CD14-positive monocyte (primary cell): ENCODE results near the gene CDK5RAP2. TPM values are rescaled to one million over a fixed set of nuclear protein-coding genes. Genes with fewer than 3 reads are reported as not detected.

ENCODE experiments used
- DNase-seq, 3 donors: peaks; one replicate each; pipeline ENCODE4 v3.0.0-alpha.2; 2011 to 2022
- H2AFZ ChIP-seq: 2 replicates; pipeline ENCODE4 v1.6.0; 2012; ENCODE audit warnings: mild to moderate bottlenecking, low read depth, low read length, inconsistent platforms; ENCODE audit not compliant: insufficient read depth, poor library complexity, severe bottlenecking
- H3K27ac ChIP-seq, 2 donors: 1 replicate in 1 of 2; 2 replicates in 1 of 2; pipeline ENCODE4 v1.5.1; 2012 to 2013; ENCODE audit warnings: low read length in 2 of 2, control low read depth in 1 of 2, inconsistent platforms in 1 of 2, low read depth in 1 of 2, mild to moderate bottlenecking in 1 of 2
- H3K27me3 ChIP-seq, 2 donors: one replicate each; pipeline versions ENCODE4 v1.6.0 to v1.6.1; 2011 to 2013; ENCODE audit warnings: low read length in 2 of 2; ENCODE audit not compliant: control insufficient read depth in 2 of 2, insufficient read depth in 2 of 2
- H3K36me3 ChIP-seq, 2 donors: replicated peaks in 1 of 2; 1 replicate in 1 of 2; 2 replicates in 1 of 2; pipeline versions ENCODE4 v1.5.1 to v1.6.1; 2012 to 2013; ENCODE audit warnings: low read length in 2 of 2, control low read depth in 1 of 2, inconsistent platforms in 1 of 2, mild to moderate bottlenecking in 1 of 2; ENCODE audit not compliant: insufficient read depth in 2 of 2, control insufficient read depth in 1 of 2
- H3K4me1 ChIP-seq, 2 donors: 1 replicate in 1 of 2; 2 replicates in 1 of 2; pipeline versions ENCODE4 v1.5.1 to v1.6.1; 2012 to 2013; ENCODE audit warnings: low read length in 2 of 2, control low read depth in 1 of 2, inconsistent platforms in 1 of 2, mild to moderate bottlenecking in 1 of 2, moderate library complexity in 1 of 2; ENCODE audit not compliant: insufficient read depth in 2 of 2, control insufficient read depth in 1 of 2
- H3K4me2 ChIP-seq: replicated peaks from 2 replicates; pipeline ENCODE3; 2012; ENCODE audit warnings: low read length, moderate library complexity, mild to moderate bottlenecking; ENCODE audit not compliant: poor library complexity, severe bottlenecking; ENCODE audit errors: extremely low read depth
- H3K4me3 ChIP-seq, 3 experiments: fragments of 200-600 bp in 1 of 3; sonication (generic) in 1 of 3; replicated peaks in 1 of 3; 1 replicate in 2 of 3; 2 replicates in 1 of 3; pipeline ENCODE4 v1.5.1; 2011 to 2013; ENCODE audit warnings: low read length in 3 of 3, mild to moderate bottlenecking in 3 of 3, control low read depth in 2 of 3, low read depth in 2 of 3, inconsistent platforms in 1 of 3, moderate library complexity in 1 of 3
- H3K79me2 ChIP-seq: 2 replicates; pipeline ENCODE4 v1.6.0; 2012; ENCODE audit warnings: mild to moderate bottlenecking, control low read depth, inconsistent platforms, low read length, moderate library complexity; ENCODE audit not compliant: insufficient read depth
- H3K9ac ChIP-seq: 2 replicates; pipeline ENCODE4 v1.6.0; 2017; ENCODE audit warnings: low read length, mild to moderate bottlenecking; ENCODE audit not compliant: insufficient read depth, poor library complexity, severe bottlenecking
- H3K9me3 ChIP-seq, 2 donors: replicated peaks in 1 of 2; 1 replicate in 1 of 2; 2 replicates in 1 of 2; pipeline versions ENCODE4 v1.5.1 to v1.6.1; 2012 to 2013; ENCODE audit warnings: low read length in 2 of 2, control low read depth in 1 of 2; ENCODE audit not compliant: control insufficient read depth in 1 of 2, insufficient read depth in 1 of 2
- H4K20me1 ChIP-seq: 2 replicates; pipeline ENCODE4 v1.6.0; 2012; ENCODE audit warnings: mild to moderate bottlenecking, low read length, control low read depth, moderate library complexity; ENCODE audit not compliant: insufficient read depth
- H3K27ac Mint-ChIP-seq, 7 donors: one replicate each; pipeline ENCODE4 v1.8.0; 2020; ENCODE audit warnings: mild to moderate bottlenecking in 7 of 7, mixed read lengths in 7 of 7, moderate library complexity in 6 of 7, inconsistent platforms in 2 of 7
- H3K27me3 Mint-ChIP-seq, 3 donors: one replicate each; pipeline ENCODE4 v1.8.0; 2021 to 2022; ENCODE audit warnings: low read depth in 3 of 3, mild to moderate bottlenecking in 3 of 3, mixed read lengths in 3 of 3, moderate library complexity in 3 of 3, inconsistent platforms in 1 of 3
- H3K36me3 Mint-ChIP-seq, 2 donors: one replicate each; pipeline ENCODE4 v1.8.0; 2020; ENCODE audit warnings: mixed read lengths in 2 of 2, inconsistent platforms in 1 of 2, mild to moderate bottlenecking in 1 of 2
- H3K4me1 Mint-ChIP-seq: one replicate; pipeline ENCODE4 v1.8.0; 2020; ENCODE audit warnings: mild to moderate bottlenecking, mixed read lengths
- H3K4me3 Mint-ChIP-seq, 2 donors: one replicate each; pipeline ENCODE4 v1.8.0; 2020; ENCODE audit warnings: mild to moderate bottlenecking in 2 of 2, mixed read lengths in 2 of 2, moderate library complexity in 1 of 2
- H3K9me3 Mint-ChIP-seq, 7 donors: one replicate each; pipeline ENCODE4 v1.8.0; 2020 to 2022; ENCODE audit warnings: mixed read lengths in 7 of 7, mild to moderate bottlenecking in 6 of 7, moderate library complexity in 6 of 7, inconsistent platforms in 2 of 7
- CTCF ChIP-seq: fragments of 200-600 bp; IDR thresholded peaks from one replicate; pipeline ENCODE4 v1.8.0; 2022; ENCODE audit warnings: antibody characterized with exemption, mild to moderate bottlenecking
- WGBS: methylation state at CpG from one replicate; pipeline ENCODE4 v1.1.5; 2013; ENCODE audit warnings: missing lambda C conversion rate; ENCODE audit not compliant: insufficient coverage; 5-methylcytosine and 5-hydroxymethylcytosine counted together
- intact Hi-C, 2 donors: fragments of 100-400 bp; cut with micrococcal nuclease; formaldehyde crosslinking; loops; one replicate each; pipeline versions ENCODE4 v1.15.0 to v1.15.1; 2023
- polyA plus RNA-seq, 3 donors: library from polyadenylated mRNA; depleted of rRNA in 1 of 3; unstranded in 2 of 3; stranded (reverse) in 1 of 3; fragments of 300-500 nt in 2 of 3; fragments of >200 nt in 1 of 3; fragmentation: Illumina TruSeq in 2 of 3; gene quantifications; 1 replicate in 2 of 3; 2 replicates in 1 of 3; pipeline ENCODE4 v1.2.3, GENCODE V29; 2012 to 2021

Gene CDK5RAP2
- polyA plus RNA-seq, 3 donors, result 2.0 to 13.7 (median 6.1) TPM

GRCh38 chr9:120484162-120484561 lies 95.8 kb downstream of the CDK5RAP2 start:
- Mint-ChIP-seq H3K4me1 (peaks cover 18% of the 10 kb centered on the region), H3K27me3 (no peaks in the 10 kb centered on the region), H3K36me3 (peaks cover 56 to 60% of the 10 kb centered on the region in 2 donors), H3K27ac (peak overlapping the region in 2 of 7 donors; percentile 37 to 73), H3K9me3 (no peaks in the 10 kb centered on the region), H3K4me3 (no peak overlapping the region)
- peaks cover 9 to 17% of the 10 kb centered on the region in 2 donors for H3K4me1 ChIP-seq
- intact Hi-C loops, result no loop called here
- no peaks in the 10 kb centered on the region for H3K9me3 ChIP-seq
- no peak overlapping the region for H2AFZ ChIP-seq
- H3K4me2 ChIP-seq, result no peak overlapping the region
- 100% methylated on average over 4 of the region's 5 CpGs for WGBS
- H3K27ac ChIP-seq, result no peak overlapping the region
- no peak overlapping the region for H3K4me3 ChIP-seq
- no peak for DNase-seq
- no peak overlapping the region for H3K9ac ChIP-seq
- H4K20me1 ChIP-seq, result no peaks in the 10 kb centered on the region
- peaks cover 21 to 73% of the 10 kb centered on the region in 2 donors for H3K36me3 ChIP-seq
- no peaks in the 10 kb centered on the region for H3K79me2 ChIP-seq
- no peak for TF ChIP-seq CTCF
- H3K27me3 ChIP-seq, result no peaks in the 10 kb centered on the region

GRCh38 chr9:120482424-120483186 lies 97.4 kb downstream of the CDK5RAP2 start:
- H3K4me2 ChIP-seq, result no peak overlapping the region
- H3K4me1 ChIP-seq, result peaks cover 20 to 28% of the 10 kb centered on the region in 2 donors
- H3K79me2 ChIP-seq, result no peaks in the 10 kb centered on the region
- no peak overlapping the region for H2AFZ ChIP-seq
- no peaks in the 10 kb centered on the region for H3K9me3 Mint-ChIP-seq
- WGBS, result 96% methylated on average over 6 of the region's 9 CpGs
- peak overlapping the region; percentile 29 for H3K9ac ChIP-seq
- H3K27me3 Mint-ChIP-seq, result no peaks in the 10 kb centered on the region
- H3K36me3 ChIP-seq, result peaks cover 16 to 58% of the 10 kb centered on the region in 2 donors
- peaks cover 27% of the 10 kb centered on the region for H3K4me1 Mint-ChIP-seq
- TF ChIP-seq CTCF, result no peak
- H3K36me3 Mint-ChIP-seq, result peaks cover 46 to 49% of the 10 kb centered on the region in 2 donors
- intact Hi-C loops, result no loop called here
- peak overlapping the region; percentile 30 to 89 (median 81) for H3K27ac Mint-ChIP-seq
- H3K4me3 ChIP-seq, result no peak overlapping the region
- H3K27me3 ChIP-seq, result no peaks in the 10 kb centered on the region
- peak overlapping the region in 1 of 2 donors; percentile 37 for H3K4me3 Mint-ChIP-seq
- no peak for DNase-seq
- H4K20me1 ChIP-seq, result no peaks in the 10 kb centered on the region
- peak overlapping the region; percentile 30 to 72 for H3K27ac ChIP-seq
- no peaks in the 10 kb centered on the region for H3K9me3 ChIP-seq
